Fibroblast of skin of back (primary cell): ENCODE results near the gene NUDT3. TPM values are rescaled to one million over a fixed set of nuclear protein-coding genes. Genes with fewer than 3 reads are reported as not detected.
"Not testable (repeated sequence)": the region's sequence is repeated elsewhere in the genome, so short reads cannot be mapped to it uniquely, and the experiment has no call there.

ENCODE experiments used
- DNase-seq: peaks from one replicate; pipeline ENCODE4 v3.0.0-alpha.2; 2013
- polyA plus RNA-seq, 2 experiments: library from polyadenylated mRNA; unstranded; fragments of 120-200 nt; gene quantifications; one replicate each; pipeline ENCODE4 v1.2.1, GENCODE V29; 2013; ENCODE audit not compliant: insufficient read length in 2 of 2

NUDT3 gene
- polyA plus RNA-seq (2013, experiment 1 of 2; ENCODE audit: insufficient read length) = 6.2 TPM
- 6.2 TPM for polyA plus RNA-seq (2013, experiment 2 of 2; ENCODE audit: insufficient read length)

- DNase-seq = peak; percentile 89
Measured at GRCh38 chr6:34392497-34393190, at the start of gene NUDT3. TSS of gene NUDT3 (minus strand) at chr6:34392669. CDS start at chr6:34392362, 307 bp downstream.

- DNase-seq = no peak
Measured at GRCh38 chr6:34441526-34441925, 49.1 kb upstream of the NUDT3 start.

DNA sequence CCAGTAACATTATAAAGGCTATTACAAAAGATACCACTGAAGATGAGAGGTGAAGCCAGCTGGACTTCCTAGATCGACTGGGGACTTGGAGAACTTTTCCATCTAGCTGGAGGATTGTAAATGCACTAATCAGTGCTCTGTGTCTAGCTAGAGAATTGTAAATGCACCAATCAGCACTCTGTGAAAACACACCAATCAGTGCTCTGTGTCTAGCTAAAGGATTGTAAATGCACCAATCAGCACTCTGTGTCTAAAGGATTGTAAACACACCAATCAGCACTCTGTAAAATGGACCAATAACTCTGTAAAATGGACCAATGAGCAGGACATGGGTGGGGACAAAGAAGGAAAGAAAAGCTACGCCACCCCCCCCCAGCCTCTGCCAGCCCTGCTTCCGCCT lies 47.0 kb upstream of the NUDT3 start:
- DNase-seq = no peak

GRCh38 chr6:34438705-34439104 lies 46.2 kb upstream of the NUDT3 start:
- DNase-seq = no peak

DNA sequence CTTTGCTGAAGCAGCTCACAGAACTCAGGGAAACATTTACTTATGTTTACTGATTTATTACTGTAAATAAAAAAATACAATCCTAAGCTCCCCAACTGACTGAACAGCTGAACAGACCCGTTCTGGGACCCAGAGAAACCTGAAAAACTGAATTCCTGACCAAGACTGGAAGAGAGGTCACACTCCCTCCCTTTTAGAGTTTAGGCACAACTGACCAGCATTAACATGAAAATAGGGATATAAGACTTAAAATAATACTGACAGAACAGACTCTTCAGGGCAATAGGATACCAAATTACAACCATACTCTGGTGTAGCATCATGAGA lies 45.1 kb upstream of the NUDT3 start:
- DNase-seq = no peak

DNA sequence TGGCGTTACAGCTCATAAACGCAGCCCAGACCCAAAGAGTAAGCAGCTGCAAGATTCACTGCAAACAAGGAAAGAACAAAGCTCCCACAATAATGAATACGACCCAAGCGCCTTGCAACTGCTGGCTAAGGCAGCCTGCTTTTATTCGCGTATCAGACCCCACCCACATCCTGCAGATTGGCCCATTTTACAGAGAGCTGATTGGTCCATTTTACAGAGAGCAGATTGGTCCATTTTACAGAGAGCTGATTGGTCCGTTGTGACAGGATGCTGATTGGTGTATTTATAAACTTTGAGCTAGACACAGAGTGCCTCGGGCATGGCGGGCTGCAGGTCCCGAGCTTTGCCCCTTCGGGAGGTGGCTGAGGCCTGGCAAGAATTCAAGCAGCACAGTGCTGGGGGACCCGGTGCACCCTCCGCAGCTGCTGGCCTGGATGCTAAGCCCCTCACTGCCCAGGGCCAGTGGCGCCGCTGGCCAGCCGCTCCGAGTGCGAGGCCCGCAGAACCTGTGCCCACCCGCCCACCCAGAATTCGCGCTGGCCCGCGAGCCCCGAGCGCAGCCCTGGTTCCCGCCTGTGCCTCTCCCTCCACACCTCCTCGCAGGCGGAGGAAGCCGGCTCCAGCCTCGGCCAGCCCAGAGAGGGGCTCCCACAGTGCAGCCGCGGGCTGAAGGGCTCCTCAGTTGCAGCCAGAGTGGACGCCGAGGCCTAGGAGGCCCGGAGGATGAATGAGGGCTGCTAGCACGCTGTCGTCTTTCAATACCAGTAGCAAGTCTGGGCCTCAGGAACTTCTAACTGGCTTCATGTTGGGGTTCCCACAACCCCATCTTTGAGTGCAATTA lies 44.6 kb upstream of the NUDT3 start:
- DNase-seq = no peak

- DNase-seq = no peak
Measured at GRCh38 chr6:34435916-34436315, 43.4 kb upstream of the NUDT3 start.

GRCh38 chr6:34425498-34426410 lies 33.3 kb upstream of the NUDT3 start, which contains the start of gene RPS10:
TSS of gene RPS10 (minus strand) at chr6:34426069. CDS start at chr6:34425221, 848 bp downstream.
- DNase-seq = peak; percentile 90

GRCh38 chr6:34425132-34425497 lies 32.6 kb upstream of the NUDT3 start:
- DNase-seq = no peak

GRCh38 chr6:34424200-34425131 lies 32.0 kb upstream of the NUDT3 start:
- no peak for DNase-seq

- no peak for DNase-seq
Measured at GRCh38 chr6:34423254-34423653, 30.8 kb upstream of the NUDT3 start.

DNA sequence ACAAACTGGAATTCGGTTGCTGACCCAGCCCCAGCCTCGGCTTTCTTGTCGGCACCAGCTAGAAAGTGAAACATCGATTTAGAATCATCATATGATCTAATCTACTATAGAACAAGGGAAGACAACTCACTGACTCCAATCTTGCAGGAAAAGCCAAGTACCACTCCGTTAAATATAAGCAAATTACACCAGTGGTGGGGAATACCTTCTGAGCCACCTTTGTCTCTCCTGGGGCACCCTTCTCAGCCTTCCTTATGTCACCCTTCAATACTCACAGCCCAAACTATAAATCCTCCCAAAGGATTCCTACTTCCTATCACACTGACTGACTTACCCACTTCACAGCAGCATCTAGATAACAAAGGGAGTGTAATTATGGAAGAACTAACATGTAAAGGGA lies 25.9 kb upstream of the NUDT3 start:
- no peak for DNase-seq

DNA sequence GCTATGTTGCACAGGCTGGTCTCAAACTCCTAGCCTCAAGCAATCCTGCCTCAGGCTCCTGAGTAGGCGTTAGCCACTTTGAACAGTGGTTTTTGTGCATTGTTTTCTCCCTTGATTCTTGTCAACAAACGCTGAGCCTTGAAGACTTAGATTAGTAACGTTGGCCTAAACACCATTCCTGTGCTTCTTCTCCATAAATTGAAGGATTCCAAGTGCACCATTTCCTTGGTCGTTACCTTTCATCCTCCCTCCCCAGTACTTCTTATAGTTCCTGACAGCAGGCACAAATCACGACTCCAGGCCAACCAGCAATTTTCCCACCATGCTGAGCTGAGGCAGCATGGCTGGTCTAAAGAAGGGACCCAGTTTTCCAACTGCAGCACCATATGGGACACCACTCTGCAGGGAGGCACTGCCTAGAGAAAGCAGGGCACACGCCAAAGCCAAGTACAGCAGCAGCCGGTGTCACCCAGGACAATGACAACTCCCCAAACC lies 24.5 kb upstream of the NUDT3 start:
- no peak for DNase-seq

- DNase-seq = peak; percentile 57
Measured at GRCh38 chr6:34414999-34415858, 22.8 kb upstream of the NUDT3 start.

DNA sequence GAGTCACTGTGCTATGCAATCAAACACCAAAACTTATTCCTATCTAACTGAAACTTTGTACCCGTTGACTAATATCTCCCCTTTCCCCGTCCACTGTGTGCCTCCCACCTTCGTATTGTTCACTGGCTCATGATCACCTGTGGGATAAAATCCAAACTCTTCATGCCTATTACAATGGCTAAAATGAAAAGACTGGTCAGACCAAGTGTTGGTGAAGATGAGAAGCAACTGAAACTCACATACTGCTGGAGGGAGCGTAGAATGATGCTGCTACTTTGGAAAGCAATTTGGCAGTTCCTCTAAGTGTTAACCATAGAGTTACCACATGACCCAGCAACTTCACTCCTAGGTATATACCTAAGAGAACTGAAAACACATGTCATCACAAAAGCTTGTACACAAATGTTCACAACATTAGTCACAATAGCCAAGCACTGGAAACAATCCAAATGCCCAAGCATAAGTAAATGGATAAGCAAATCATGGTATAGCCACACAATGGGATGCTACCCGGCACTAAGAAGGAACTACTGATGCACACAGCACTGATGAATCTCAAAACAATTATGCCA lies 20.3 kb upstream of the NUDT3 start:
- peak; percentile 28 for DNase-seq

DNA sequence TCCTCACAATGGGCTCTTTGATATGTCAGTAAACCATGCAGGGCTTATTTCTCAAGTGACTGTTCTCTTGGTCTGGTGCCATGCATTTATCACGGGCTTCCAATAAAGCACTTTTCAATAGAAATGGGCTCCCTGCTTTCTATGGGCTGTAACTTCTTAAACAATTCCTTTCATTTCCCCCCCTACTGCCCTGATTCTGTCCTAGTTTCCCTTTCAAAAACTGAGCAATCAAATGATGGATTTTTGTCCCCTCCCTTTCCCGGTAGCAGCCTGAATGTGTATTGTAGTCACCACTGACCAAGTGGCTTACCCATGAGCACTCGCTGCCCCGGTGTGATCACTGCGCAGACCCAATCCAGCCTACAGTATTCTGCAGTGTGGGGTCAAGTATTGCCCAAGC lies 19.5 kb upstream of the NUDT3 start:
- DNase-seq = no peak

DNA sequence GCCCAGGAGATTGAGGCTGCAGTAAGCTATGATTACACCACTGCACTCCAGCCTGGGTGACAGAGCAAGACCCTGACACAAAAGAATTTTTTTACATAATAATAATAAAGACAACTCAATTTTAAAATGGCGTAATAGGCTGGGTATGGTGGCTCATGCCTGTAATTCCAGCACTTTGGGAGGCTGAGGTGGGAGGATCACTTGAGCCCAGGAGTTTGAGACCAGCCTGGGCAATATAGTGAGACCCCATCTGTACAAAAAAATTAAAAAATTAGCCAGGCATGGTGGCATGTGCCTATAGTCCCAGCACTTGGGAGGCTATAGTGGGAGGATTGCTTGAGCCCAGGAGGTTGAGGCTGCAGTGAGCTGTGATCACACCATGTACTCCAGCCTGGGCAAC lies 15.4 kb upstream of the NUDT3 start:
- not testable (repeated sequence) for DNase-seq

DNA sequence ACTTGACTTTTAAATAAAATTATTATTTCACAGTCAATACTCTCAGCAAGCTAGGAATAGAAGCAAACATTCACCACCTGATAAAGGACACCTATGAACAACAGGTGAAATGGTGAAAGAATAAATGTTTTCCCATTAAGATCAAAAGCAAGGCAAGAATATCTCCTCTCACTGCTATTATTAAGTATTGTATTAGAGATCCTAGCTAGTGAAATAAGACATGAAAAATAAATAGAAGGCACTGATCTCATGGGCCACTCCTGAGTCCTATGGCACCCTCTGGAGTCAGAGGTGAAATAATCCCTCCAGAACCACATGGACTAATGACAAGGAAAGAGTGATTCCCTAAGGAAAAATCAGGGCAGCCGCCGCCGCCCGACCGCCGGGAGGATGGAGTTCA lies 4.0 kb upstream of the NUDT3 start:
- no peak for DNase-seq

GRCh38 chr6:34393966-34394305 lies 1.5 kb upstream of the NUDT3 start:
- no peak for DNase-seq
